OCI-LY3 (cell line): ENCODE results near the gene KLHL6.
A peak's percentile ranks its signal among the peaks of the same experiment; 100 is the strongest.

ENCODE experiments used
- H2AFZ ChIP-seq: fragments of 200-600, 300-600 bp; shearing (Covaris generic); 2 replicates; pipeline ENCODE4 v1.6.0; 2014; ENCODE audit warnings: antibody characterized with exemption, low read depth, low read length
- H3K27ac ChIP-seq: fragments of 200-600, 300-600 bp; sonication (generic); 2 replicates; pipeline ENCODE4 v1.5.1; 2014; ENCODE audit warnings: mild to moderate bottlenecking, low read length, moderate library complexity, mixed read lengths
- H3K27me3 ChIP-seq: fragments of 200-600, 300-600 bp; sonication (generic); 2 replicates; pipeline ENCODE4 v1.6.1; 2014; ENCODE audit warnings: low read depth, low read length, mixed read lengths
- H3K36me3 ChIP-seq: fragments of 200-600, 300-600 bp; sonication (generic); replicated peaks from 2 replicates; pipeline ENCODE3; 2014; ENCODE audit warnings: low read depth, low read length, mixed read lengths
- H3K4me1 ChIP-seq: fragments of 300-600, 200-600 bp; sonication (generic); 2 replicates; pipeline ENCODE4 v1.6.1; 2014; ENCODE audit warnings: low read length, mixed read lengths
- H3K4me2 ChIP-seq: fragments of 200-600, 300-600 bp; sonication (generic); 2 replicates; pipeline ENCODE4 v1.6.1; 2014; ENCODE audit warnings: low read length, mixed read lengths
- H3K4me3 ChIP-seq: fragments of 300-600, 200-600 bp; sonication (generic); 2 replicates; pipeline ENCODE4 v1.5.1; 2014; ENCODE audit warnings: antibody characterized with exemption, mild to moderate bottlenecking, low read length, moderate library complexity
- H3K79me2 ChIP-seq: fragments of 300-600, 200-600 bp; shearing (Covaris generic); 2 replicates; pipeline ENCODE4 v1.6.1; 2014; ENCODE audit warnings: mild to moderate bottlenecking, low read length, mixed read lengths
- H3K9ac ChIP-seq: fragments of 300-600, 200-600 bp; shearing (Covaris generic); 2 replicates; pipeline ENCODE4 v1.6.0; 2014; ENCODE audit warnings: mild to moderate bottlenecking, low read length, moderate library complexity
- H3K9me3 ChIP-seq: fragments of 200-600, 300-600 bp; shearing (Covaris generic); 2 replicates; pipeline ENCODE4 v1.6.1; 2014; ENCODE audit warnings: low read length, mixed read lengths; ENCODE audit not compliant: insufficient read depth
- H4K20me1 ChIP-seq: fragments of 200-600, 300-600 bp; sonication (generic); 2 replicates; pipeline ENCODE4 v1.6.1; 2016; ENCODE audit warnings: low read length, mixed read lengths; ENCODE audit not compliant: insufficient read depth
- EZH2phosphoT487 ChIP-seq: fragments of 200-600 bp; shearing (Covaris generic); IDR thresholded peaks from 2 replicates; pipeline ENCODE4 v1.6.1; 2018; ENCODE audit warnings: antibody characterized with exemption, mixed run types, low read depth
- TF ChIP-seq, protein P1 (sequence below): fragments of 200-600, 300-600 bp; sonication (generic); IDR thresholded peaks from 2 replicates; pipeline ENCODE4 v1.5.1; 2014; ENCODE audit warnings: antibody characterized with exemption, low read length, low read depth

KLHL6 gene

GRCh38 chr3:183503746-183504145 is 51.8 kb downstream of the KLHL6 start:
- no peaks in the 10 kb centered on the region for H3K27me3 ChIP-seq
- no peaks in the 10 kb centered on the region for H3K9me3 ChIP-seq
- no peak overlapping the region for H3K4me3 ChIP-seq
- no peak overlapping the region for H3K27ac ChIP-seq
- H4K20me1 ChIP-seq = peaks cover 79% of the 10 kb centered on the region
- no peak overlapping the region for H3K9ac ChIP-seq
- H3K4me2 ChIP-seq = no peak overlapping the region
- peaks cover 19% of the 10 kb centered on the region for H3K79me2 ChIP-seq
- TF ChIP-seq EZH2phosphoT487 = no peak
- H3K36me3 ChIP-seq = peaks cover 79% of the 10 kb centered on the region
- H3K4me1 ChIP-seq = peaks cover 9% of the 10 kb centered on the region; the same call in 1 of the 2 replicates
- H2AFZ ChIP-seq = no peak overlapping the region

GRCh38 chr3:183502237-183503181 is 53.0 kb downstream of the KLHL6 start:
- H3K9me3 ChIP-seq = no peaks in the 10 kb centered on the region
- H3K4me3 ChIP-seq = no peak overlapping the region
- H2AFZ ChIP-seq = no peak overlapping the region
- peaks cover 69% of the 10 kb centered on the region for H4K20me1 ChIP-seq
- H3K4me1 ChIP-seq = peaks cover 9% of the 10 kb centered on the region; the same call in 1 of the 2 replicates
- H3K9ac ChIP-seq = no peak overlapping the region
- peaks cover 74% of the 10 kb centered on the region for H3K36me3 ChIP-seq
- TF ChIP-seq, protein P1, sequence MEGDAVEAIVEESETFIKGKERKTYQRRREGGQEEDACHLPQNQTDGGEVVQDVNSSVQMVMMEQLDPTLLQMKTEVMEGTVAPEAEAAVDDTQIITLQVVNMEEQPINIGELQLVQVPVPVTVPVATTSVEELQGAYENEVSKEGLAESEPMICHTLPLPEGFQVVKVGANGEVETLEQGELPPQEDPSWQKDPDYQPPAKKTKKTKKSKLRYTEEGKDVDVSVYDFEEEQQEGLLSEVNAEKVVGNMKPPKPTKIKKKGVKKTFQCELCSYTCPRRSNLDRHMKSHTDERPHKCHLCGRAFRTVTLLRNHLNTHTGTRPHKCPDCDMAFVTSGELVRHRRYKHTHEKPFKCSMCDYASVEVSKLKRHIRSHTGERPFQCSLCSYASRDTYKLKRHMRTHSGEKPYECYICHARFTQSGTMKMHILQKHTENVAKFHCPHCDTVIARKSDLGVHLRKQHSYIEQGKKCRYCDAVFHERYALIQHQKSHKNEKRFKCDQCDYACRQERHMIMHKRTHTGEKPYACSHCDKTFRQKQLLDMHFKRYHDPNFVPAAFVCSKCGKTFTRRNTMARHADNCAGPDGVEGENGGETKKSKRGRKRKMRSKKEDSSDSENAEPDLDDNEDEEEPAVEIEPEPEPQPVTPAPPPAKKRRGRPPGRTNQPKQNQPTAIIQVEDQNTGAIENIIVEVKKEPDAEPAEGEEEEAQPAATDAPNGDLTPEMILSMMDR = peak; percentile 61
- TF ChIP-seq EZH2phosphoT487 = no peak
- H3K27me3 ChIP-seq = no peaks in the 10 kb centered on the region
- peaks cover 19% of the 10 kb centered on the region for H3K79me2 ChIP-seq
- H3K27ac ChIP-seq = no peak overlapping the region
- no peak overlapping the region for H3K4me2 ChIP-seq

- Histone ChIP-seq H3K9me3 (no peaks in the 10 kb centered on the region), H3K27me3 (no peaks in the 10 kb centered on the region), H3K36me3 (peaks cover 69% of the 10 kb centered on the region), H2AFZ (no peak overlapping the region), H3K79me2 (peaks cover 19% of the 10 kb centered on the region), H3K4me1 (peaks cover 4% of the 10 kb centered on the region; the same call in 1 of the 2 replicates), H3K9ac (no peak overlapping the region), H4K20me1 (peaks cover 64% of the 10 kb centered on the region), H3K27ac (no peak overlapping the region), H3K4me2 (no peak overlapping the region), H3K4me3 (no peak overlapping the region)
- no peak for TF ChIP-seq EZH2phosphoT487
- TF ChIP-seq, protein P1 = no peak
Measured at GRCh38 chr3:183500981-183501704, 54.4 kb downstream of the KLHL6 start.

- H3K4me3 ChIP-seq = no peak overlapping the region
- H3K4me1 ChIP-seq = peaks cover 4% of the 10 kb centered on the region; the same call in 1 of the 2 replicates
- TF ChIP-seq, protein P1 = no peak
- no peak for TF ChIP-seq EZH2phosphoT487
- H3K79me2 ChIP-seq = peaks cover 12% of the 10 kb centered on the region
- peaks cover 61% of the 10 kb centered on the region for H3K36me3 ChIP-seq
- H3K9me3 ChIP-seq = no peaks in the 10 kb centered on the region
- no peak overlapping the region for H2AFZ ChIP-seq
- no peaks in the 10 kb centered on the region for H3K27me3 ChIP-seq
- H3K27ac ChIP-seq = no peak overlapping the region
- no peak overlapping the region for H3K4me2 ChIP-seq
- peaks cover 56% of the 10 kb centered on the region for H4K20me1 ChIP-seq
- H3K9ac ChIP-seq = no peak overlapping the region
Measured at GRCh38 chr3:183500319-183500718, 55.2 kb downstream of the KLHL6 start.
